ENCODE data around the gene OTOF. TPM values are rescaled to one million over a fixed set of nuclear protein-coding genes. Genes with fewer than 3 reads are reported as not detected.

OTOF gene
- total and polyA plus RNA-seq, 7 donors, result 0.14 to 2.2 (median 0.34) TPM

- DNase-seq, result no peak
- no peaks in the 10 kb centered on the region for H3K9me3 ChIP-seq
- WGBS, 3 donors, result 37 to 45% (median 40%) methylated on average over 3 of the region's 3 CpGs
- no peak for TF ChIP-seq CTCF (IDR thresholded peaks at IDR 0.05)
- no peak for ATAC-seq
- no peak overlapping the region for H3K4me3 ChIP-seq
- intact Hi-C loops (cut with DNase I), result loop anchor here in 1 of 2 donors (10.0 kb wide), 1 partner anchor 1559 kb away; no protein-coding TSS in a partner anchor
- H3K27ac ChIP-seq, result no peak overlapping the region
- no peaks in the 10 kb centered on the region for H3K36me3 ChIP-seq (ENCODE audit: insufficient read depth in 1 of 2, low read depth in 1 of 2)
- no peaks in the 10 kb centered on the region for H3K27me3 ChIP-seq (ENCODE audit: insufficient read depth in 3 of 3, low read length in 2 of 3)
- no peaks in the 10 kb centered on the region for H3K4me1 ChIP-seq
Measured at GRCh38 chr2:26424221-26424620, 53.7 kb downstream of the OTOF start.

GRCh38 chr2:26423750-26424149 is 54.2 kb downstream of the OTOF start:
- no peak for ATAC-seq
- WGBS, 3 donors, result 81 to 83% (median 83%) methylated on average over 9 of the region's 9 CpGs
- intact Hi-C loops (cut with DNase I), result loop anchor here in 1 of 2 donors (10.0 kb wide), 1 partner anchor 1559 kb away; no protein-coding TSS in a partner anchor

GRCh38 chr2:26422947-26423629 is 54.8 kb downstream of the OTOF start:
- Histone ChIP-seq H3K4me1 (no peaks in the 10 kb centered on the region), H3K36me3 (ENCODE audit: insufficient read depth in 1 of 2, low read depth in 1 of 2) (no peaks in the 10 kb centered on the region), H3K9me3 (no peaks in the 10 kb centered on the region), H3K4me3 (no peak overlapping the region), H3K27ac (no peak overlapping the region), H3K27me3 (ENCODE audit: insufficient read depth in 3 of 3, low read length in 2 of 3) (no peaks in the 10 kb centered on the region)
- intact Hi-C loops (cut with DNase I), result loop anchor here in 1 of 2 donors (10.0 kb wide), 1 partner anchor 1558 kb away; no protein-coding TSS in a partner anchor
- TF ChIP-seq CTCF (IDR thresholded peaks at IDR 0.05), result no peak
- no peak for DNase-seq
- 50 to 55% (median 51%) methylated on average over 9 of the region's 9 CpGs for WGBS, 3 donors
- ATAC-seq, result no peak

More at GRCh38 chr2:26423750-26424149, 54.2 kb downstream of the OTOF start:
- Histone ChIP-seq H3K4me1 (no peaks in the 10 kb centered on the region), H3K27me3 (ENCODE audit: insufficient read depth in 3 of 3, low read length in 2 of 3) (no peaks in the 10 kb centered on the region), H3K36me3 (ENCODE audit: insufficient read depth in 1 of 2, low read depth in 1 of 2) (no peaks in the 10 kb centered on the region), H3K4me3 (no peak overlapping the region), H3K27ac (no peak overlapping the region), H3K9me3 (no peaks in the 10 kb centered on the region)
- no peak for DNase-seq
- no peak for TF ChIP-seq CTCF (IDR thresholded peaks at IDR 0.05)

- Histone ChIP-seq H3K4me1 (no peaks in the 10 kb centered on the region), H3K9me3 (no peaks in the 10 kb centered on the region), H3K27me3 (ENCODE audit: insufficient read depth in 3 of 3, low read length in 2 of 3) (no peaks in the 10 kb centered on the region), H3K4me3 (no peak overlapping the region), H3K36me3 (ENCODE audit: insufficient read depth in 1 of 2, low read depth in 1 of 2) (no peaks in the 10 kb centered on the region), H3K27ac (no peak overlapping the region)
- no peak for TF ChIP-seq CTCF (IDR thresholded peaks at IDR 0.05)
- ATAC-seq, result no peak
- 86 to 89% (median 86%) methylated on average over 5 of the region's 5 CpGs for WGBS, 3 donors
- DNase-seq, result no peak
- intact Hi-C loops (cut with DNase I), result loop anchor here in 1 of 2 donors (10.0 kb wide), 1 partner anchor 1557 kb away; no protein-coding TSS in a partner anchor
Measured at GRCh38 chr2:26421961-26422360, 56.0 kb downstream of the OTOF start.
